Stimulated activated CD8-positive, alpha-beta memory T cell treated with anti-CD3 and anti-CD28 coated beads, Interleukin-15, amount 100 ng/mL, for 24 hours (primary cell): Measurements from ENCODE around the gene PSMD14.

Experiments used
- DNase-seq: peaks from one replicate; pipeline ENCODE4 v3.0.0-alpha.2; 2020; ENCODE audit warnings: low read depth

The PSMD14 gene

GRCh38 chr2:161419638-161420190 is 111.5 kb downstream of the PSMD14 start:
- no peak for DNase-seq

GRCh38 chr2:161420406-161421074 is 112.3 kb downstream of the PSMD14 start:
- no peak for DNase-seq

- no peak for DNase-seq
Observed at GRCh38 chr2:161421686-161422085, 113.5 kb downstream of the PSMD14 start.

- DNase-seq: no peak
Observed at GRCh38 chr2:161422816-161423403, 114.7 kb downstream of the PSMD14 start.

GRCh38 chr2:161423421-161424393 is 115.5 kb downstream of the PSMD14 start:
- DNase-seq: no peak

GRCh38 chr2:161424394-161424769 is 116.2 kb downstream of the PSMD14 start:
- no peak for DNase-seq

- no peak for DNase-seq
Observed at GRCh38 chr2:161424891-161425727, 116.9 kb downstream of the PSMD14 start.

- DNase-seq: no peak
Observed at GRCh38 chr2:161425728-161426454, 117.7 kb downstream of the PSMD14 start.

GRCh38 chr2:161426455-161426921 is 118.3 kb downstream of the PSMD14 start:
- no peak for DNase-seq

GRCh38 chr2:161426922-161427663 is 118.9 kb downstream of the PSMD14 start:
- DNase-seq: no peak

- DNase-seq: no peak
Observed at GRCh38 chr2:161427664-161428587, 119.7 kb downstream of the PSMD14 start.

GRCh38 chr2:161430386-161430785 is 122.2 kb downstream of the PSMD14 start:
- DNase-seq: no peak

GRCh38 chr2:161432107-161432506 is 123.9 kb downstream of the PSMD14 start:
- no peak for DNase-seq

GRCh38 chr2:161434118-161434517 is 125.9 kb downstream of the PSMD14 start:
- no peak for DNase-seq

- DNase-seq: no peak
Observed at GRCh38 chr2:161436411-161436810, 128.2 kb downstream of the PSMD14 start.

GRCh38 chr2:161438598-161438997 is 130.4 kb downstream of the PSMD14 start:
- DNase-seq: no peak

- DNase-seq: no peak
Observed at GRCh38 chr2:161445097-161445496, 136.9 kb downstream of the PSMD14 start.

- DNase-seq: no peak
Observed at GRCh38 chr2:161448431-161448830, 140.2 kb downstream of the PSMD14 start.
